Superior temporal gyrus (tissue), 1 donor: ENCODE data around the gene CBX2.

Source experiments
- DNase-seq: peaks from one replicate; pipeline ENCODE4 v3.0.0-alpha.2; 2016; ENCODE audit errors: extremely low spot score

CBX2 gene

DNA sequence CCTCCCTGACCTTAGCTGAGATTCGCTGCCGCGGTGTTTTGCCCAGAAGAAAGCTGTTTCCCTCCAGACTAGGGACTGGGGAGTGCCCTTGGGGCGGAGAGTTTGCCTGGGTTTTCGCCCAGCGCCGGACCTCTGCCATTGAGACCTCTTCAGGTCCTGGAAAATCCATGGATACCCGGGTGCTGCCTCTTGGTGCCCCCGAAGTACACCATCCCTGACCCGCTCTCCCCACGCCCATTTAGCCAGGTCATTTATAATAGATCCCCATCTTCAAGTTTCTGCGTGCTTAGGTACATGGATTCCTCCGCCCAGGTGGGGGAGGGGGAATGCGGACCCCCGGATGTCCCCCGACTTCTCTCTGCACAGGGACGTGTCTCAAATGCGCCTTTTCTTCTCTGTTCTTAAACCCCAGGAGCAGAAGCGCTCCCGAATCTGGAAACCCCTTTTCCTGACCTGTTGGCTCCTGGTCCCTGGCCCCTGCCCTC lies 34.0 kb downstream of the CBX2 start:
- no peak for DNase-seq

DNA sequence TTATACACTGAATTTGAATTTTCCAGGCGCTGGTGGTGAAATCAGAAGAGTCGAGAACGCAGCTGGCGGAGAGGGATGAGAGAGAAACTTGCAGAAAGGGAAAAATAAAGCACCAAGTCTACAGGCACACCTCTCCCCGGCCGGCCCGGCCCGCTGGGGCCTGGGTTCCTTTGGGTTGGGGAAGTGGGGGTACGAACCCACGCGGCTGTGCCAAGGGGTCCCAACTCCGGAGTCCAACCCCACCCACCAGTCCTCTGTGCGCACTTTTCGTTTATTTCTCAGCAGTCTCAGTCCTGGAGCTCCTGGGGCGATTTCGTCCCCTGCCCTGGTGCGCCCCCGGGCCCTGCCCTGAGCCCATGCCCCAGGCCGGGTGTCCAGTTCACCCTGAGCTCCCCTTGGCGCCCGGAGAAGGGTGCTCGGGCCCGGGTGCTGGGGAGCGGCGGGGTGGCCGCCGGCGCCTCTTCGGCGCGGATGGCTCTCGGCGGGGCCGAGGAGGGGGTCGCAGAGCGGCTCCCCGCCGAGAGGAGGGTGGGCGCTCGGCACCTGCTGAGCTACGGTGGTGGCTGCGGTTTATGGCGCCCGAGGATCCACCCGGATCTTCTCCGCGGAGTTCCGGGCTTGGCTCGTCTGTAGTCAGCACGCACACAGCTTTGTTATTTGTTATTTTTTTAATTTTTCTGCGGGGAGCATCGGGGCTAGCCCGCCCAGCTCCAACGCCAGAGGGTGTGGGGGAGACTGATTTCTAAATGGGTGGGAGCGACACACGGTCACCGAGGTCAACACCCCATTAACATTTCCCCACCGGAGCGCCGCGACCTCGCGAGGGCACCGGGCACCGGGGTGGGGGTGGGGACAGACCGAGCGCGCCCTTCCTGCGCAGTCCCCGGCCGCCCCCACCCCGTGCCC lies 34.7 kb downstream of the CBX2 start:
- DNase-seq: no peak

DNA sequence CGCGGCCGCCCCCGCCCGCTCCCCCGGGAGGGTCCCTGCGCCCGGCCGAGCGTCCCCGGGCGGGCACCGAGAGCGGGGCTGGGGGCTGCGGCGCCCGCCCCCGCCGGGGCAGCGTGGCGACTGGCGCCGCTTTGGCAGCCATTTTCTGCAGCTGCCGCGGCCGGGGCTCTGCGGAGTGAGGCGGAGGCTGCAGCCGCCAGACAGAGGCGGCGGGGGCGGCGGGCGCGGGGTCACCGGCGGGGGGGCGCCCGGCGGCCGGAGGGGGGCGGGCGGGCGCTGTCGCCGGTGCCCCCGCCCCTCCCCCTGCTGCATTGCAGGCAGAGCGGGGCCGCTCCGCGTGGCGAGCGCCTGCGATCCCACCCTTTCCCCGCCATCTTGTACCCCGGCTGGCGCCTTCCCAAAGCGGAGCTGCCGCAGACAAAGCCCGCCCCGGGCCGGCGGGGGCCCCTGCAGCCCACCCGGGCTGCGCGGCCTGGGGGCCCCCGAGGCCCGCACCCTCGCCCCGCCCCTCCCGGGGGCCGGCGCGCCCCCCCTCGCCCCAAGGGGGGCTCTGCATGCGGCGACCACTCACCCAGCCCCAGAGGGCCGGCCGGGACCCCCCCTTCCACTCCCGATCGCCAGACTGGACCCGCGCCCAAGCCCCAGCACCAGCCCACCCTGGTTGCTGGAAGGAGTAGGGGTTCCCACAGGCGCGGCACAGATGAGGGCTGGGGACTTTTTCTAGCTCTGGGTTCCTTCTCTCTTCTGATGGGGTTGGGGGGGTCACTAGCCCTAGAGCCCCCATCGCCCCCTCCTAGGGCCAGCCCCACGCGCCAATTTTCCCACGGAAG lies 35.6 kb downstream of the CBX2 start:
- no peak for DNase-seq

DNA sequence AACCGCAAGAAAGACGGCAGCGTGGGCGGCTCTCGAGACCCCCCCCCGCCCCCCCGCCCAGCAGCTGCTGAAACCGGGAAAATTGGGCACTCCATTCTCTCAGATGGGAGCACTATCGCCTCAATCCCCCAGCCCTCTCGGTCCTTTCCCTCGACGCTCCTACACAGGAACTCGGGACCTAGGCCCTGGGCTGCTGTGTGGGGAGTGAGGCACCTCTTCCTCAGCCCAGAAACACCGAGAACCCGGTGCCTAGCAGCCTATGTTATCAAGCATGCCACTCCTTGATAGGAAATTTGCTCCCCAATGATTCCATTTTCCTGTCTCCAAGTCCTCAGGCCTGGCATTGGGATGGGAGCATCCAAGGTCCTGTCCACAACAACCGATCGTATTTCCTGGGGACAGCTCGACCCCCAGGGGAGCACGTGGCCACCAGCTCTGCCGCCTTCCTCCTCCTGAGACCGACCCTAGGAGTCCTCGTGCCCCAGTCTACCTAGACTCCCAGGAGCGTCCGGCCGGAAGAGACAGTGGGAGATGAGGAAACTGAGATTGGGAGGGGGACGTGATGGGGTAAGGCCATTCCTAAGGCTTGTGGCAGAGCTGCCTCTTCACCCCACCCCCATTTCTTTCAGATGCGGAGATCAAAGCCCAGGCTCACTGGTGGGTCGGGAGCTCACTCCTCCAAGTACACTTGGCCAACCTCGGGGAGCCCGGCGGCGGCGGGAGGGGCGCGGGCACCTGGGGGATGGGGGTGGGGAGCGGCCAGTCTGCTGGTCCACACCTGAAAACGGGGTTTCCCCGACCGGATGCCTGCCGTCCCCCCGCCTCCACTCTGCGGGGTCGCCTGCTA lies 36.4 kb downstream of the CBX2 start:
- no peak for DNase-seq

DNA sequence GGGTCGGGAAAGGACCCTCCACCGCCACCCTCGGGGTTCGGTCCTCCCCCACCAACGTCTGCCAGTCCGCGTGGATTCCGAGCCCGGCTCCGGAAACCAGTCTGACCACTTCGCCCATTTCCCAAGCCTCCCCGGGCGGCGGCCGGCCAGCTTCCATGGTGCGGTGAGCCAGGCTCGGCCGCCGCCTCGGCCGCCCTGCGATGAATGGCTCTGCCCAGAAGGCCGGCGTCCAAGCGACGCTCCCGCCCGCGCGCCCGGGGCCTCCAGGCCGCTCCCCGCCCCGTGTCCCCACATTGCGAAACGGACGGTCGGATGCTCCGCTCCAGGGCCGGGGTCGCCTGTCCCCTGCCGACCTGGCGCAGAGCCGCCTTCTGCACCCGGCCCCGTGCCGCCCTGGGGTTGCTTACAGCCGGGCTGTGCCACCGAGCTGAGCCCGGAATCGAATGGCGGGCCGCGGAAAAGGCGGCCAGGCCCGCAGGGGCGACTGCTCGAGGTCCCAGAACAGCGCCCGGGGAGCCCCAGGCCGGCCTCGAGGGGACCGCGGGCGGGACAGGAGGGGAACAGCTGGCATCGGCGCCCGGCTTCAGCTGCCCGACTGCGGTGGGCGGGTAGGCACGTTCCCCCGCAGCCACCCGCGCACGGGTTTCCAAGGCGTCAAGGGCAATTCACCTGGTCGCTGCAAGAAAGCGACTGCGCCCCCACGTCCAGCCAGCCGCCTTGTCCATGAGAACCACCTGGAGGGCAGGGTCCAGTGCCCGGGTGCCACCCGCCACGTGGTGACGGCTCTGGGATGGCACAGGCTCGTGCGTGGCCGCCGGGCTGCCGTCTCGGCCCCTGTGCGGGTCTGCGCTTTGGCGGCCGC lies 37.3 kb downstream of the CBX2 start:
- DNase-seq: no peak

DNA sequence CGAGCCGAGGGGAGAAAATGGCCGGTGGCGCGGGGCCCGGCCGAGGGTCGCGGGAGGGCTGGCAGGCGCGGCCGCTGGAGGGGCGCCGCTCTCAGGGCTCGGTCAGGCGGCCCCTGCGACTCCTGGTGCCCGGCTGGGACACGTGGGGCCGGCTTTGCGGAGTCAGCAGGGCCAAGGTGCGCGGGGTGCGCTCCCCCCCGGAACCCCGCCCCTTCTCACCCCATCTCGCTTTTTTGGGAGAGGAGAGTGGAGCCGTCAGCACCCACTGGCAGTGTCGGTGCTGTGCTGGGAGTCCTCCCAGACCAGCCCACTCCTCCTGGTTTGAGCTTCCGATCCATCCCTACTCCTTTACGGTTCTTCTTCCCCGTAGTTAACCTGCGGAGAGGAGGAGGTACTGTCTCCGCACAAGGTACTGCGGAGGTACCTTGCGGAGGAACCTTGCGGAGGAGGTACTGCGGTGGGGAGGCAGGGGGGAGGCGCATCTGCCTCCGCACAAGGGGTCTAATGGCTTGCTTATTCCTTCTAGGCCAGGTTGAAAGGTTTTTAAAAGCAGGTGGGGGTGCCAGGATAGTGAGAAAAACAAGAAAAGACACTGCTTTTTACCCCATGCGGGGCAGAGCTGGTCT lies 38.0 kb downstream of the CBX2 start:
- no peak for DNase-seq

DNA sequence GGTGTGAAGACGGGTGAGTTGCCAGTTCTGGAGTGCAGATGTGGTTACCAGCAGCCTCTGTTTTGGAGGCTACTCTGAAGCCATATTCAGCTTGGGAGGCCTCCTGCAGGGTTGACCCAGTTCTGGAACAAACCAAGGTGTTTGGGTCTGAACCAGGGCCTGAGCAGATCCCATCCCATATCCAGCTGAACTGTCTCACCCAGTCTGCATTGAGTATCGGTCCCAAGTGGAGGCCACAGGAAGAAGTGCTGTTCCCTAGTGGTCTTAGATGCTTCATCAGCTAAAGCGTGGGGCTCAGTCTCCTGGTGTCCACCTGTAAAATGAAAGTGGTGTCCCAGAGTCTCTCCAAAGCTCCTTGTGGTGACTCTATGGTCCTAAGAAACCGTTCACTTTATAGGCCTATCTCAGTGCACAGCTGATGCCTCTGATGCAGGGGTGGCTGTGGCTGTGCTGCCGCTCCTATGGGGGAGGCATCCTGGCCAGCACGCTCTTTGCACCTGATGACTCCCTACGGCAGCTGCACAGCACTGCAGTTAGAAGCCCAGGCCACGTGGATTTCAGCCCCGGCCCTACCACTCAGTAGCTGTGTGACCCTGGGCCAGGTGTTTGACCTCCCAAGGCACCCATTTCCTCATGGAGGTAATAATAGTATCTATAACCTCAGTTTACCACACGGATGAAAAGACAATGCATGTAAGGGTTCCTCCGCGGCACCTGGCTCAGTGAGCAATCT lies 40.2 kb downstream of the CBX2 start:
- DNase-seq: no peak

DNA sequence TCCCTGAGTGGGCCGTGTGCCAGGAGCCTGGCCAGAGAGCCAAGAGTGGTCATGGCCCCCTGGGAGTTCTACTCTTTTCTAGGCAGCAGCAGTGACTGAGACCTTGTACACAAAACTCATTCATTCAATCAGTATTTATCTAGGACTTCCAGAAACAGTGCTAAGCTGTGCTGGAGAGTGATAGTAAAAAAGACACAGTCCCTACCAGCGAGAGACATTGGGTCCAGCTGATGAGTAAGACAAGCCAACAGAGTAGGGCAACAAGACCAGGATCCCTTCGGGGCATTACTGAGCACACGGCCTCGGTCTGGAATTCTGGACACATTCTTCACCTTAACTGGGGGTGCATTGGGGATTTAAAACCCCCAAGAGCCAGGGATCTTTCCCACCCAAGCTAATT lies 41.1 kb downstream of the CBX2 start:
- no peak for DNase-seq

DNA sequence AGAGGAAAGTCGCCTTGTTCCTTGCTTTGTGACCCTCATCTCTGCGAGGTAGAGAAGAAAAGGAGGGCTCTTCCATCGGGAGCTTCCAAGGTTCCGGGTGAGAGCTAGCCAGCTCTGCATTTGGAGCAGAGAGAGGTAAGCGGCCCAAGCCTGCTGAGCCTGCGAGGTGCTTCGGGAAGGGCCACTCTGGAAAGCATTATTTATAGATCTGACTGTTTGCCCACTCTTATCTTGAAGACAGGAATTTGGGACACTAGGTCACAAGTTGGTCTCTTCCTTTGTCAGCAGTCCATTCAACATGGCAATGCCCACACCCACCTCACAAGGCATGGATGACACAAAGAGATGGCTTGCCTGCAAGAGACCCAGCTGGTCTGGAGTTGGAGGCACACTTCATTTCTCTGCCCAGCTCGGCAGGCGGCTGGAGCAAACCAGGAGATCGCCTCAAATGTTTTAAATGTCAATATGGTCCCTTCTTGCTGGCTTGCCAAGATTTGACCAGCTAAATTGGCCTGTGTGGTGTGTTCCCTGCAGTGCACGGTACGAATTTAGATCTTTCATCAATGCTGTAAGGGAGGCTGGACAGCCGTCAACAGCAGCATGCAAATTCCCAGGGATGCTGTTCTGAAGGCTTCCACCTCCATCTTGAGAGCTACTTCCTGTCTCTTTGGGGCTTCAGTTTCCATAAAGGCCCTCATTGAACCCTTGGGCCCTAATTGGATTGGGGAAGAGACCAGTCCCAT lies 41.8 kb downstream of the CBX2 start:
- DNase-seq: no peak

DNA sequence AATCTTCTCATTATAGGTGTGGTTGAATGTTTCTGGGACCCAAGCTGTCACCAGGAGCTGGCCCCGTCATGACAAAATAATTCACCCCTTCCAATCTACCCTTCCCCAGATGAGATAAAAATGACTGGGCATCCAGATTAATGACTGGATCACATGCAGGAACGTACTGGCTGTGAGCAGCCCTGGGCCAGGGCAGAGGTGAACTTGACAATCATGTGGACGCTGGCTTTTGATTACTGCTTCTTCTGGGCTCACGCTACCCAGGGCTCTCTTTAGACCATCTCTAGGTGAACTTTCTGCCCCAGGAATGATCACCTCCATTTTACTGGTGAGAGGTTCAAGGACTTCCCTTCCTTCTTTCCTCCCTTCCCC lies 43.0 kb downstream of the CBX2 start:
- DNase-seq: no peak

DNA sequence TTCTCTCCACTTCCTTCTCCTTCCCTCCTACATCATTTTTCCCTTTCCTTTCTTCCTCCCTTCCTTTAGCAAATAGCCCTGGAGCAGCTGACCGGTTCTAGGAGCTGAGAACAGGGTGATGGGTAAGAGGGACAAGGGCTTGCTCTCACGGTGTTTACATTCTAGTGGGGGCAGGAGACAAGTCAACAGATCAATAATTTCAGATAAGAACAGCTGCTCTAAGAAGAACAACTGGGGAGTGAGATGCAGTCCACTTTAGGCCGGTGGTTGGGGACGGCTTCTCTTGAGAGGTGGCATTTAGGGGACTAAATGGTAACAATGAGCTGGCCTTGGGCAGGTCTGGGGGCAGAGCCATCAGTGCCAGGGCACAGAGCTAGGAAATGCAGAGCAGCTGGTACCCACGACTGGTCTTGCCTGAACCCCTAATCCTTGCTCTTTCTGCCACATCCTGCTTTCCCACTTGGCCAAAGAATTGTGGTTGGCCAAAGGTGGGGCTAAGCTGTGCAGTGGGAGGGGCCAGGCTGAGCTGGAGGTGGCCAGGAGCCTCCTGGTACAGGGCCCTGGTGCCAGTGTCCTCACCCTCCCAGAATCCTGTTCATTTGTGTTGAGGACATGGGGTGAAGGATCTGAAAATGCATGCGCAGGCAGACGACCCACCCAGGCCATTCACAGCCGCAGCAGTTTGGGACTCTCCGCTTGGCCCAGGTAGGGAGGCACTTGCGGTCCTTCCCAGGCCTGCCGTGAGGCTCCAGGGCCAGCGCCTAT lies 43.6 kb downstream of the CBX2 start:
- DNase-seq: no peak

DNA sequence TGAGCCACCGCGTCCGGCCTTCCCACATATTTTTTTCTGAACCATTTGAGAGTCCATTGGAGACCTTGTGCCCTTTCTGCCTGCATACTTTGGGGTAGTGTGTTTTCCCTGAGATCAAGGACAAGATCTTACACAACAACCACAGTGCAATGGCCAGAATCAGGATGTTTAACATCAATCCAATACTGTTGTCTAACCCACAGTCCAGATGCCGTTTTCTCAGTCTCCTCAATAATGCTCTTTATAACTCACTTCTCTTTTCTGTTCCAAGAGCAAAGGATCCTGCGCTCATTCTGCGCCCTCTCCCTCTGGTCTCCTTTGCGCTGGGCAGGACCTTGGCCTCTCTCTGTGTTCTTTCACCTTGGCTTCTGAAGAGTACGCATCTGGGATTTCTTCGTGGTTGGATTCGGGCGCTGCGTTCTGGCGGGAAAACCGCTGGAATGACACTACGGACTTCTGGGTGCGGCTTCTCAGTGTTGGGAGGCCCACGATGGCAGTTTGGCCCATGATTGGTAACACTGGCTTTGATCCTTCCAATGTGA lies 44.7 kb downstream of the CBX2 start:
- no peak for DNase-seq

DNA sequence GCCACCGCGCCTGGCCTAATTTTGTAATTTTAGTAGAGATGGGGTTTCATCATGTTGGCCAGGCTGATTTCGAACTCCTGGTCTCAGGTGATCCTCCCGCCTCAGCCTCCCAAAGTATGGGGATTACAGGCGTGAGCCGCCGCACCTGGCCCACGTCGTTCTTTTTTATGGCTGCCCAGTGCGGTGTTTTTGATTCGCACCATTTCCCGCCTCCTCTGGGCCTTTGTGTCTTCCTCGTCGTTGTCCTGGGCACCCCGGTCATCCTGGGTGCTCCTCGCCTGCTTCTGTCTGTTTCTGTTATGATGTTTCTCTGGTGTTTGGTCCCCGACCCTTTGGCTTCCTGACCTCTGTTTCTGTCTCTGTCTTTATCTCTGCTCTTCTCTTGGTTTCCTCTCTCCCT lies 46.3 kb downstream of the CBX2 start:
- DNase-seq: no peak

DNA sequence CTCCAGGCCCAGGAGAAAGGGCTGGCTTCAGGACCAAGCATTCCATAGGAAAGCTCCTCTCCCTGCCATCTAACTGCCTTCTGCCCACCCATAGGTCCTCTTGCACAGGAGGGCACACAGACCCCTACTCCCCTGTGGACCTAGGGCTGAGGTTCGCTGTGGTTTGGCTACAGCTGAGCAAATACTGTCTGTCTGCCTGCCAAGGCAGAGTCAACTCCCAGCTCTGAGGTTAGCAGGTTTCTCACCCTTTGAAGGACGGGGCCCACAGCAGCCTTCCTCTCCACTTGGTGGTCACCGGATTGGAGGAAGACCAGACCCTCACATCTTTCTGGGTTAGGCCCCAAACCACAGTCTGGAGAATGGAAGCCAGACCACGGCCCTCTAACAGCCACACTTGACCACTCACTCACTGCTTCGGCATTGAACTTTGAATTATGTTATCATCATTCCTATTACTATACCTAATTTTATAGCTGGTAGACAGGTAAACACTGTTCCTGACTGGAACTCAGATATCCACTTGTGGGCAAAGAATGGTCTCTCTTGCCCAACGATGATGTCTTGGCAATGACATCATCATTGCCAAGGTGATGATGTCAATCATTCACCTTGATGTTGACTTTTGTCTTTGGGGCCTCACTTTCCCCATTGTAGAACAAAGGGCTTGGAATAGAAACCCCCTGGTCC lies 47.1 kb downstream of the CBX2 start:
- DNase-seq: no peak

DNA sequence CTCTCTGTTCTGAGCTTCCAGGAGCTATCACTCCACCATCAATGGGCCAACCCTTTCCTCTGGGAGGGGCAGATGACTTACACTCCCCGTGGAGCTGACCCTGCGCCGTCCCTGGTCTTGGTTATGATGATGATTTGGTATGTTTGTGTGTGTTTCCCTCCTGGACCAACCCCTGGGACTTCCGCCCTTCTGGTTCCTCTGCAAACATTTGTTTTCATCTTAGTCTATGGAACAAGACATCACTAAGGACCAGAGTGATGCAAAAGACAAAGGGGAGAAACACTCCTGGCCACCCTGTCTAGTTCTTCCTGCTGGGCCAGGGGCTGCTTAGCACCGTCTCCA lies 47.6 kb downstream of the CBX2 start:
- no peak for DNase-seq

DNA sequence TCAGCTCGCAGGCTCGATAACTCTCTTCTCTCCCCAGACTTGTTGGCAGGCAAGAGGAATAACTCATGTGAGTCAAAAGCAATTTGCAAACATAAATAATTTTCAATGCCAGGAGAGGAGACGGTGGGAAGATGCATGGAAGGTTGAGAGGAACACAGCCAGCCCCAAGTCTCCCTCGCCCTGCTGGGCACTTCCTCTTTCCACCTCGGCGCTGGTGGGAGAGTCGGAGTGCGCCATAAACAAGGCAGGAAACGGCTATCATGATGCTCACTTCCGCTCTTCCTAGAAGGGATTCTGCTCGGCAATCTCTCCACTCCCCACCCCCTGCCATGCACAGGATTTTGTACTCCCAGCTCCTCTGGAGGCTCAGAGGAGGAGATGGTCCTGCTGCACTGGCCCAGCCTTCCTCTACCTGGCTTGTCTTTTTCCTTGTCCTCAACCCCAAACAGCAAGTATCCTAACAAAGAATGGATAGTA lies 48.3 kb downstream of the CBX2 start:
- no peak for DNase-seq

DNA sequence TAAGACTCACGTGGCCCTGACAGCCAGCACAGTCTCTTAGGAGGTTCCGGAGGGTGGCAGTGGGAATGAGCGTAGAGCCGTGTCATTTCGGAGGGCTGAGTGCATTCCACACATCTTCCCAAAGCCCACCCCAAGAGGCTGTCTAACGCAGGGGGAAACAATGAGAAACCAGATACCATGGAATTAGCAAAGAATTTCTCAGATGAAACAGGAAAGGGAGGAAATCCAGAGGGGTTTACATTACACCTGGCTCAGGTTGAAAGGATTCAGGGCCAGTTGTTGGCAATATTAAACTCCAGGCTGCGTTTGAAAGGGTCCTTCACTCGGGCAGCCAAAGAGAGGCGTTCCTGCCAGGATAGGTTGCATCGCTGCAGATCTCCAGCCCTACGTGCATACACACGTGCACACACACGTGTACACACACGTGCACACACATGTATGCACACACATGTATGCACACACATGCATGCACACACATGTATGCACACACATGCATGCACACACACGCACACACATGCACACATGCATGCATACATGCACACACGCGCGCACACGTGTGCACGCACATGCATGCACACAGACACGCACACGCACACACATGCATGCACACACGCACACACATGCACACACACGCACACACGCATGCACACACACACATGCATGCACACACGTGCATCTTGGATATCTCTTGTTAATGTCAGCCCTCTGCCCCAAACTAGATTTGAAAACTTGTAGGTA lies 49.1 kb downstream of the CBX2 start:
- no peak for DNase-seq
